ENCODE data around the gene CLEC10A.
A peak's percentile ranks its signal among the peaks of the same experiment; 100 is the strongest.
"Not testable (repeated sequence)": the region's sequence is repeated elsewhere in the genome, so short reads cannot be mapped to it uniquely, and the experiment has no call there.

Gene CLEC10A

GRCh38 chr17:7107795-7108559 is 27.9 kb upstream of the CLEC10A start:
- Histone ChIP-seq H3K9me3 (ENCODE audit: control insufficient read depth, low read length) (no peaks in the 10 kb centered on the region), H3K27me3 (replicated peaks; ENCODE audit: control insufficient read depth, insufficient read depth, low read length) (peaks cover 64% of the 10 kb centered on the region), H3K4me1 (ENCODE audit: control insufficient read depth, insufficient read depth, low read length) (no peaks in the 10 kb centered on the region), H3K36me3 (ENCODE audit: control insufficient read depth, insufficient read depth, low read length, severe bottlenecking) (no peaks in the 10 kb centered on the region), H3K9ac (ENCODE audit: low read length) (no peak overlapping the region), H3K4me3 (ENCODE audit: low read length) (no peak overlapping the region)
- DNase-seq (ENCODE audit: low read depth) = no peak

GRCh38 chr17:7107012-7107754 is 27.1 kb upstream of the CLEC10A start:
- Histone ChIP-seq H3K36me3 (ENCODE audit: control insufficient read depth, insufficient read depth, low read length, severe bottlenecking) (no peaks in the 10 kb centered on the region), H3K27me3 (replicated peaks; ENCODE audit: control insufficient read depth, insufficient read depth, low read length) (peaks cover 64% of the 10 kb centered on the region), H3K9me3 (ENCODE audit: control insufficient read depth, low read length) (no peaks in the 10 kb centered on the region), H3K9ac (ENCODE audit: low read length) (no peak overlapping the region), H3K4me3 (ENCODE audit: low read length) (no peak overlapping the region), H3K4me1 (ENCODE audit: control insufficient read depth, insufficient read depth, low read length) (no peaks in the 10 kb centered on the region)
- no peak for DNase-seq (ENCODE audit: low read depth)

- Histone ChIP-seq H3K9me3 (ENCODE audit: control insufficient read depth, low read length) (no peaks in the 10 kb centered on the region), H3K36me3 (ENCODE audit: control insufficient read depth, insufficient read depth, low read length, severe bottlenecking) (no peaks in the 10 kb centered on the region), H3K27me3 (replicated peaks; ENCODE audit: control insufficient read depth, insufficient read depth, low read length) (peaks cover 50% of the 10 kb centered on the region), H3K4me1 (ENCODE audit: control insufficient read depth, insufficient read depth, low read length) (peaks cover 3% of the 10 kb centered on the region), H3K9ac (ENCODE audit: low read length) (no peak overlapping the region), H3K4me3 (ENCODE audit: low read length) (no peak overlapping the region)
- no peak for DNase-seq (ENCODE audit: low read depth)
Observed at GRCh38 chr17:7102421-7102820, 22.4 kb upstream of the CLEC10A start.

GRCh38 chr17:7101531-7101930 is 21.5 kb upstream of the CLEC10A start:
- no peak overlapping the region for H3K9ac ChIP-seq (ENCODE audit: low read length)
- peaks cover under 1% of the 10 kb centered on the region for H3K9me3 ChIP-seq (ENCODE audit: control insufficient read depth, low read length)
- no peaks in the 10 kb centered on the region for H3K36me3 ChIP-seq (ENCODE audit: control insufficient read depth, insufficient read depth, low read length, severe bottlenecking)
- H3K27me3 ChIP-seq (replicated peaks; ENCODE audit: control insufficient read depth, insufficient read depth, low read length) = peaks cover 42% of the 10 kb centered on the region
- H3K4me1 ChIP-seq (ENCODE audit: control insufficient read depth, insufficient read depth, low read length) = peaks cover 3% of the 10 kb centered on the region
- no peak for DNase-seq (ENCODE audit: low read depth)
- no peak overlapping the region for H3K4me3 ChIP-seq (ENCODE audit: low read length)

- not testable (repeated sequence) for H3K4me1 ChIP-seq (ENCODE audit: control insufficient read depth, insufficient read depth, low read length)
Observed at GRCh38 chr17:7100641-7101379, 20.8 kb upstream of the CLEC10A start.

GRCh38 chr17:7098802-7099459 is 18.9 kb upstream of the CLEC10A start:
- Histone ChIP-seq H3K27me3 (replicated peaks; ENCODE audit: control insufficient read depth, insufficient read depth, low read length) (peaks cover 51% of the 10 kb centered on the region), H3K36me3 (ENCODE audit: control insufficient read depth, insufficient read depth, low read length, severe bottlenecking) (no peaks in the 10 kb centered on the region), H3K9me3 (ENCODE audit: control insufficient read depth, low read length) (peaks cover 3% of the 10 kb centered on the region), H3K9ac (ENCODE audit: low read length) (no peak overlapping the region), H3K4me1 (ENCODE audit: control insufficient read depth, insufficient read depth, low read length) (peaks cover 3% of the 10 kb centered on the region), H3K4me3 (ENCODE audit: low read length) (no peak overlapping the region)
- no peak for DNase-seq (ENCODE audit: low read depth)

More at GRCh38 chr17:7100641-7101379, 20.8 kb upstream of the CLEC10A start:
- not testable (repeated sequence) for H3K9ac ChIP-seq (ENCODE audit: low read length); H3K9me3 ChIP-seq (ENCODE audit: control insufficient read depth, low read length); DNase-seq (ENCODE audit: low read depth); H3K36me3 ChIP-seq (ENCODE audit: control insufficient read depth, insufficient read depth, low read length, severe bottlenecking); H3K4me3 ChIP-seq (ENCODE audit: low read length)
- H3K27me3 ChIP-seq (replicated peaks; ENCODE audit: control insufficient read depth, insufficient read depth, low read length) = peaks cover 42% of the 10 kb centered on the region

- Histone ChIP-seq H3K36me3 (ENCODE audit: control insufficient read depth, insufficient read depth, low read length, severe bottlenecking) (no peaks in the 10 kb centered on the region), H3K27me3 (replicated peaks; ENCODE audit: control insufficient read depth, insufficient read depth, low read length) (peaks cover 51% of the 10 kb centered on the region), H3K4me1 (ENCODE audit: control insufficient read depth, insufficient read depth, low read length) (peaks cover 3% of the 10 kb centered on the region), H3K9me3 (ENCODE audit: control insufficient read depth, low read length) (peaks cover 3% of the 10 kb centered on the region), H3K4me3 (ENCODE audit: low read length) (no peak overlapping the region), H3K9ac (ENCODE audit: low read length) (no peak overlapping the region)
- peak; percentile 54 for DNase-seq (ENCODE audit: low read depth)
Observed at GRCh38 chr17:7097940-7098339, 17.9 kb upstream of the CLEC10A start.

GRCh38 chr17:7095625-7096024 is 15.6 kb upstream of the CLEC10A start:
- Histone ChIP-seq H3K36me3 (ENCODE audit: control insufficient read depth, insufficient read depth, low read length, severe bottlenecking) (no peaks in the 10 kb centered on the region), H3K27me3 (replicated peaks; ENCODE audit: control insufficient read depth, insufficient read depth, low read length) (peaks cover 31% of the 10 kb centered on the region), H3K9me3 (ENCODE audit: control insufficient read depth, low read length) (peaks cover 3% of the 10 kb centered on the region), H3K9ac (ENCODE audit: low read length) (no peak overlapping the region), H3K4me3 (ENCODE audit: low read length) (no peak overlapping the region), H3K4me1 (ENCODE audit: control insufficient read depth, insufficient read depth, low read length) (peaks cover 3% of the 10 kb centered on the region)
- no peak for DNase-seq (ENCODE audit: low read depth)

- H3K9ac ChIP-seq (ENCODE audit: low read length) = no peak overlapping the region
- peaks cover 3% of the 10 kb centered on the region for H3K4me1 ChIP-seq (ENCODE audit: control insufficient read depth, insufficient read depth, low read length)
- DNase-seq (ENCODE audit: low read depth) = no peak
- no peaks in the 10 kb centered on the region for H3K36me3 ChIP-seq (ENCODE audit: control insufficient read depth, insufficient read depth, low read length, severe bottlenecking)
- peaks cover 29% of the 10 kb centered on the region for H3K27me3 ChIP-seq (replicated peaks; ENCODE audit: control insufficient read depth, insufficient read depth, low read length)
- no peak overlapping the region for H3K4me3 ChIP-seq (ENCODE audit: low read length)
- peaks cover 5% of the 10 kb centered on the region for H3K9me3 ChIP-seq (ENCODE audit: control insufficient read depth, low read length)
Observed at GRCh38 chr17:7094652-7095019, 14.6 kb upstream of the CLEC10A start.

- DNase-seq (ENCODE audit: low read depth); H3K36me3 ChIP-seq (ENCODE audit: control insufficient read depth, insufficient read depth, low read length, severe bottlenecking); H3K9ac ChIP-seq (ENCODE audit: low read length); H3K9me3 ChIP-seq (ENCODE audit: control insufficient read depth, low read length); H3K4me1 ChIP-seq (ENCODE audit: control insufficient read depth, insufficient read depth, low read length): not testable (repeated sequence)
- Histone ChIP-seq H3K27me3 (replicated peaks; ENCODE audit: control insufficient read depth, insufficient read depth, low read length) (peaks cover 32% of the 10 kb centered on the region), H3K4me3 (ENCODE audit: low read length) (peak overlapping the region; percentile 54)
Observed at GRCh38 chr17:7091311-7092005, 11.4 kb upstream of the CLEC10A start.
